Raji (cell line): ENCODE data around the gene HERC2.
"Not testable (repeated sequence)": the region's sequence is repeated elsewhere in the genome, so short reads cannot be mapped to it uniquely, and the experiment has no call there.

Experiments
- POLR2A ChIP-seq: IDR thresholded peaks from 2 replicates; pipeline ENCODE4 v1.6.1; 2011; ENCODE audit warnings: low read depth, low read length, control low read depth; ENCODE audit not compliant: insufficient read depth

Gene HERC2, protein sequence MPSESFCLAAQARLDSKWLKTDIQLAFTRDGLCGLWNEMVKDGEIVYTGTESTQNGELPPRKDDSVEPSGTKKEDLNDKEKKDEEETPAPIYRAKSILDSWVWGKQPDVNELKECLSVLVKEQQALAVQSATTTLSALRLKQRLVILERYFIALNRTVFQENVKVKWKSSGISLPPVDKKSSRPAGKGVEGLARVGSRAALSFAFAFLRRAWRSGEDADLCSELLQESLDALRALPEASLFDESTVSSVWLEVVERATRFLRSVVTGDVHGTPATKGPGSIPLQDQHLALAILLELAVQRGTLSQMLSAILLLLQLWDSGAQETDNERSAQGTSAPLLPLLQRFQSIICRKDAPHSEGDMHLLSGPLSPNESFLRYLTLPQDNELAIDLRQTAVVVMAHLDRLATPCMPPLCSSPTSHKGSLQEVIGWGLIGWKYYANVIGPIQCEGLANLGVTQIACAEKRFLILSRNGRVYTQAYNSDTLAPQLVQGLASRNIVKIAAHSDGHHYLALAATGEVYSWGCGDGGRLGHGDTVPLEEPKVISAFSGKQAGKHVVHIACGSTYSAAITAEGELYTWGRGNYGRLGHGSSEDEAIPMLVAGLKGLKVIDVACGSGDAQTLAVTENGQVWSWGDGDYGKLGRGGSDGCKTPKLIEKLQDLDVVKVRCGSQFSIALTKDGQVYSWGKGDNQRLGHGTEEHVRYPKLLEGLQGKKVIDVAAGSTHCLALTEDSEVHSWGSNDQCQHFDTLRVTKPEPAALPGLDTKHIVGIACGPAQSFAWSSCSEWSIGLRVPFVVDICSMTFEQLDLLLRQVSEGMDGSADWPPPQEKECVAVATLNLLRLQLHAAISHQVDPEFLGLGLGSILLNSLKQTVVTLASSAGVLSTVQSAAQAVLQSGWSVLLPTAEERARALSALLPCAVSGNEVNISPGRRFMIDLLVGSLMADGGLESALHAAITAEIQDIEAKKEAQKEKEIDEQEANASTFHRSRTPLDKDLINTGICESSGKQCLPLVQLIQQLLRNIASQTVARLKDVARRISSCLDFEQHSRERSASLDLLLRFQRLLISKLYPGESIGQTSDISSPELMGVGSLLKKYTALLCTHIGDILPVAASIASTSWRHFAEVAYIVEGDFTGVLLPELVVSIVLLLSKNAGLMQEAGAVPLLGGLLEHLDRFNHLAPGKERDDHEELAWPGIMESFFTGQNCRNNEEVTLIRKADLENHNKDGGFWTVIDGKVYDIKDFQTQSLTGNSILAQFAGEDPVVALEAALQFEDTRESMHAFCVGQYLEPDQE (N-terminal part only)

DNA sequence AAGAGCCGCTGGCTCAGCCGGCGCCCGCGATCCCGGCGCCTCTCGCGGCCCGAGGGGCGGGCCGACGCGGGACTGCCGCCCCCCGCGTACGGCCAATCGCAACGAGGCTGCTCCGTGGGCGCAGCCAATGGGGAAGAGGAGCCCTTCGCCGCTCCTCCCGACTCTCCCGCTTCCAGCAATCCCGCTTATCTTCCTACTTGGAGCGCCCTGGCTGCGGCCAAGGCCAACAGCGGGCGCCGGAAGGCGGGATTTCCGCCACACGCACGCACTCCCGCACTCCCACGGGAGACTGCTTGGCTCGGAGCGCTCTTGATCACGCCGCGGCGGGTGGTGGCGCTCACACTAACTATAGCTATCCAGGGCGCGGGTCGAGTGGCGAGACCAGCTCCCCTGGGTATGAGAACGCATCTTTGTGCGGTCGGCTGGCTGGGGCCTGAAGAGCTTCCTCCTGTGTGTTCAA lies at the start of gene HERC2:
Gene HERC2, minus strand, starts transcription at position 51 of the 460 bp plus-strand sequence. CDS start 746 bp downstream, outside the sequence.
- TF ChIP-seq POLR2A: not testable (repeated sequence)

DNA sequence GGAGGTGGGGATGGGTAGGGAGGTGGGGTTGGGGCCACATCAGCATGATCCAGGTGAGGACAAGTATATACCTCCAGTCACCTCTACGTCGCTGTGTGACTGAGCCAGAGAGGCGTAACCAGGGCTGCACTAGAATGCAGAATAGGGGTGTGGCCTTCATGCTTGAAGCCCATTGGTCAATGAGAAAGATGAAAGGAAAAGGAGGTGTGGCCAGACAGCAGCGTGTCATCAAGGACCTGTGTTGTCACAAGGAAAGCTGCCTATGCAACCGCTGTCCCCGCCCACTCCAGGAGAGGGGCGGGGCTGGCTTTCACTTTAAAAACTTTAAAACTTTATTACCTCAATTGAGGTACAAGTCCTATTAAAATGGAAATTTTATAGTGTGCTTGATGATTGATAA lies 36.0 kb upstream of the HERC2 start, which contains the start of gene GOLGA6L24:
Gene GOLGA6L24, minus strand, starts transcription at position 101 of the 400 bp plus-strand sequence. Its CDS starts 61 bp downstream, at position 40.
- not testable (repeated sequence) for TF ChIP-seq POLR2A

DNA sequence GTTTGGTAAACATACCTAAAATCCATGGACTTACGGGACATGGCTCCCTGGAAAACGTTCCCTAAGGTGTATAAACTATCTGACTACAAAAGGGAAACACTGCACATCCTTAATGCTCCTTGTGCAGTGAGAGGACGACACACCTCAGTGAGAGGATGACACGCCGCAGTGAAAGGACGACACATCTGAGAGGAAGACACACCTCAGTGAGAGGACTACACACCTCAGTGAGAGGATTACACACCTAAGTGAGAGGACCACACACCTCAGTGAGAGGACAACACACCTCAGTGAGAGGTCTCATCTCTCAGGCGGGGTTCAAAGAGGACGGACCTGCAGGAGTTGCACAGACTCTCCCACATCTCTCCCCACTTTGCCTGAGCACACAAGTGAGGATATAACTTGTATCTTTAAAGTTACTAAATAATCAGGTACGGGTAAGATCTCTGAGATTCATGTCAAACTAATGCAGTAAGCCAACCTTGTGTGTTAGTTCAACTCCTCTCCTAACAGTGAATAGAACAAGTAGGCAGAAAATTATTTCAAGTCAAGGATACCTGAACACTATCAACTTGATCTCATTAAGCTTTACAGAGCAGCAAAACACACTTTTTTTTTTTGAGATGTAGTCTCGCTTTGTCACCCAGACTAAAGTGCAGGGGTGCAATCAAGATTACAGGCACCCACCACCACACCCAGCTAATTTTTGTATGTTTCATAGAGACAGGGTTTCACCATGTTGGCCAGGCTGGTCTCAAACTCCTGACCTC lies 32.1 kb downstream of the HERC2 start:
- TF ChIP-seq POLR2A: no peak

DNA sequence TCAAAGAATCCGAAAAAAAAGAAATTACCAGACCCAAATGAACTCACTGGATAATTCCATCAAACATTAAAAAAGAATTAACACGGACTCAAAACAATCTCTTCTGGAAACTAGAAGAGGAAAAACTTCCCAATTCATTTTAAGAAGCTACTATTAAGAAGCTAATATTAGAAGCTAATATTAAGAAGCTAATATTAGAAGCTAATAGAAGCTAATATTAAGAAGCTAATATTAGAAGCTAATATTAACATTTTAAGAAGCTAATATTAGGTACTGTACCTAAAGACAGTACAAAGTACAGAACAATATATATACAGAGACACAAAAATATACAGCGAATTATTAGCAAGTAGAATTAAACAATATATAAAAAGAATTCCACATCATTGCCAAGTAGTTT lies 35.9 kb downstream of the HERC2 start:
- no peak for TF ChIP-seq POLR2A

DNA sequence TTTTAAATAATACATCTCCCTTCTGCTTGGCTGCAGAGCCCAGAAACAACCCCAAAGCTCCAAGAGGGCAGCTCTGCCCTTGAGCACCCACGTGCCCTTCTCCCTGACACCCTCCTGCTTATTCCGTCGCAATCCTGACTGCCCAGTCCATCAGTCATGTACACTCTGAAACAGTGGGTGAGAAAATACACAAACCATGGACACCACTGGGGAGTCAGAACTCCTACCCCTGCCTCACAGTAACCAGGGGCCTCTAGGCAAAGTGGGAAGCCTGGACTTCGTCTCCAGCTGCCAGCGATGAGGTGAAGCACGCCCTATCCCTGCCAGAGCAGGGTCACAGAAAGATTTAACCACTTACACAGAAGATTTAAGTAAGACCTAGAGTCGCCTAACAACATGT lies 40.1 kb downstream of the HERC2 start:
- no peak for TF ChIP-seq POLR2A

DNA sequence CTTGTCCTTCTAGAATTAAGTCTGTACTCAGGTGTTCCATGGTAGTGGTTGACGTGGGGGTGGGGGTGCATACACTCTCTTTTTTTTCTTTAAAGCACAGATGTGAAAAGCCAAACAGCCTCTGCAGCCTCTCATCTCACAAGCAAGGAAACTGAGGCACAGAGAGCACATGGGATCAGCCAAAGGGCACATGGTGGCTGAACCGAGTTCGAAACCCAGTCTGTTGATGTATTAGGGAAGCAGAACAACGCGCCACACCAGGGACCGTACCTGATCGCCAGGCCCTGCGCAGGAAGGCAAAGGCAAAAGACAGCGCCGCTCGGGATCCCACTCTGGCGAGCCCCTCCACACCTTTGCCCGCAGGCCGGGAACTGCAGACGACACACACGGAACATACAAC lies 47.3 kb downstream of the HERC2 start:
- TF ChIP-seq POLR2A: no peak

DNA sequence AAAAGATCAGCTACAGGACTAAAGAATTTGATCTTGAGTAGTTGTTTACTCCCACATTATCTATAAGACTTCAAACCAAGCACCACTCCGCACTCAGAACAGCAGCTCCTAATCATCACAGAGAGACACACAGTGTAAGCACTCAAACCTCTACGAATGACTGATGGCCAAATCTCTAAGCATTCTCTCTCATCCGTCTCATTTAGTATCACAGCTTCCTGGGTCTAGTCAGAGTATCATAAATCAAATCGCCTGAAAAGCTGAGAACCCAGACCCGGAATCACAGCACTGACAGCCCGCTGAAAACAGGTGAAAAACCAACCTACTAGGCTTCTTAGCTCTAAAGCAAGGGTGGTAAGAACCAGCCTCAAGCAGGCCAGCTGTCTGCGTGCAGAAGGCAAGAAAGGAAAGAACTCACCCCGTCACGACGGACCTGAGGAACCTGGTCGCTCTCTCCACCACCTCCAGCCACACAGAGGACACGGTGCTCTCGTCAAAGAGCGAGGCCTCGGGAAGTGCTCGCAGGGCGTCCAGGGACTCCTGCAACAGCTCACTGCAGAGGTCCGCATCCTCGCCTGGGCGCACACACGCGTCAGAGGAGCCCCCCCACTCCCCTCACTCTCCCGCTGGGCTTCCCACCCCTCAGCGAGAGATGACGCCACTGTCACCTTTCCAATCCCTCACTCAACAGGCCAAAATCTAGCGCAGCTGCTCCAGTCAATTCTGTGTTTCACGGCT lies 47.9 kb downstream of the HERC2 start:
- TF ChIP-seq POLR2A: no peak

DNA sequence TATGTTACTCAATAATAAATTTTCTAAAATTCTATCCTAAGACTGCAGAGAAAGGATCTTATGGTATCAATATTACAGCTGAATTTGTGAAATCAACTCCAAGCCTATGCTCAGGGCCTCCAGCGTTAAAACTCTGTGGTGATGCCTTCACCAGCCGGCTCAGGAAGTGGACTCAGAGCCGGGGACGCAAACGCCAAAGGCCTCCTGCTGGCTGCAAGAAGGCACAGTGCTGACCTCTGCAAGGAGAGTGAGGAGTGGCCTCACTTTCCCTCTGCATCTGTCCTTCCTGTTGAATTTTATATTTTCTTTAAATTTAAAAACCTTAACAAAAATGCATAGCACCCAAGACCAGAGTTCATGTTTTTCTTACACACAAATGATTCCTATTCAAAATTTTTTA lies 48.5 kb downstream of the HERC2 start:
- TF ChIP-seq POLR2A: no peak

DNA sequence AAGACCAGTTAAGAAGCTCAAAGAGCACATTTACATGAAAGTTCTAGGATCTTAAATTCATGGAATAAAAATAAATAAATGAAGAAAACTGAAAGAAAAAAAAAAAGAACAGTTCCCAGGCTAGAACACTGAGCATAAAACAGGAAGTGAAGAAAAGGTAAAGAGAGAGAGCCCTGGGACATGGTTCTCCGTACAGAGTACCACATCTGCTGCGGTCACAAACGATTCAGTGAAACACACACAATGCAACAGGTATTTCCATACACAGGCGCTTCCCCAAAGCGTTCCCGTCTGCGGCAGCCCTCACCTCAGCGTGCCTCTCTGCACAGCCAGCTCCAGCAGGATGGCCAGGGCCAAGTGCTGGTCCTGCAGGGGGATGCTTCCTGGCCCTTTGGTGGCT lies 49.4 kb downstream of the HERC2 start:
- no peak for TF ChIP-seq POLR2A

DNA sequence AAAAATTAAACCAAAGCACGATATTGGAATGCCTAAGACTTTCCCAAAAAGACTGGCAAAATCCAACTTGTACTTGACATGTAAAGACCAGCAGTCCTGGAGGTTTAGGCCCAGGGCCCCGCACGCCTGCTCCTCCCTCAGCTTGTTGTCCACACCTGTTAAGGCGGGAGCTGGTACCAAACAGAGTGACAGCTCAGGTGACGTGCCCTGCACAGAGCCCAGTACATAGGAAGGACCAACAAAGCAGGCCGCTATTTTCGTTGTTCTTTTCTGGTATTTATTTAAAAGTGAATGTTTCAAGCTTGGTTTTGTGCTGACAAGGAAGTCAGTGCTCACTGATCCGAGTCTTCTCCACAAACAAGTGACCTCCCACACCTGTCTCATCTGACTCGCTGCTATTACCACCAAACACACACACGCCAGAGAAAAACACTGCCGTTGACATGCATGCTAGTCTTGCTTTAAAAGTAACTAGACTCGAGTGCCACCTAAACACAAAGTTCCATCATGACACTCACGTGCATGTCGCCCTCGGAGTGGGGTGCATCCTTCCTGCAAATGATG lies 50.2 kb downstream of the HERC2 start:
- TF ChIP-seq POLR2A: no peak

DNA sequence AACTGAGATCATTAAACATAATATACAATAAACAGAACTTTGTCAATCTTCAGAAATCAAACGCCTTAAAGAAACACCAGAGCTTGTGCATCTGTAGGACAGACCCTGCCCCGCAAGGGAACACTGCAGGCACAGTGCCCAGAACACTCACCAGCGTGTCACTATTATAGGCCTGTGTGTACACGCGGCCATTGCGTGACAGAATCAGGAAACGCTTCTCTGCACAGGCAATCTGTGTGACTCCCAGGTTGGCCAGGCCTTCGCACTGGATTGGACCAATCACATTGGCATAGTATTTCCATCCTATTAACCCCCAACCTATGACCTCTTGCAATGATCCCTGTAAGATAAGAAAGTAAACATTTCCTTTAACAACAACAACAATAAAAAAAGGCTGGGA lies 52.9 kb downstream of the HERC2 start:
- no peak for TF ChIP-seq POLR2A

DNA sequence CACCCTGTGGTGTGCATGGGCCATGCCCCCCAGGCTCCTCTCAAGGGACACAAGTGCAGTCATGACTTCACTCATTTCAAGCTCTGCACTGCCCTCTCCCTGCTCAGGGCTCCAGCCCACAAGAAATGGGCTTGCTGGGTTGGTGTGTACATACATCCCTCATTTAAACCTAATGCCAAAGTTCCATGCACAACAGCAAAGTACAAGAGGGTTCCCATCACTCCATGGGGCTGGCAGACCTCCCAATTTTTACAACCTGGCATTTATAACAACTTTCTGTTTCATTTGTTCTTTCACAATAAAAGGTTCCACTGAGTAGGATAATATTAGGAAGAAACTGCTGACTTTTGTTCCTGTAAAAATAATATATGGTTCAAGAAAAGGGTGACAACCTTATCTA lies 54.3 kb downstream of the HERC2 start:
- no peak for TF ChIP-seq POLR2A

DNA sequence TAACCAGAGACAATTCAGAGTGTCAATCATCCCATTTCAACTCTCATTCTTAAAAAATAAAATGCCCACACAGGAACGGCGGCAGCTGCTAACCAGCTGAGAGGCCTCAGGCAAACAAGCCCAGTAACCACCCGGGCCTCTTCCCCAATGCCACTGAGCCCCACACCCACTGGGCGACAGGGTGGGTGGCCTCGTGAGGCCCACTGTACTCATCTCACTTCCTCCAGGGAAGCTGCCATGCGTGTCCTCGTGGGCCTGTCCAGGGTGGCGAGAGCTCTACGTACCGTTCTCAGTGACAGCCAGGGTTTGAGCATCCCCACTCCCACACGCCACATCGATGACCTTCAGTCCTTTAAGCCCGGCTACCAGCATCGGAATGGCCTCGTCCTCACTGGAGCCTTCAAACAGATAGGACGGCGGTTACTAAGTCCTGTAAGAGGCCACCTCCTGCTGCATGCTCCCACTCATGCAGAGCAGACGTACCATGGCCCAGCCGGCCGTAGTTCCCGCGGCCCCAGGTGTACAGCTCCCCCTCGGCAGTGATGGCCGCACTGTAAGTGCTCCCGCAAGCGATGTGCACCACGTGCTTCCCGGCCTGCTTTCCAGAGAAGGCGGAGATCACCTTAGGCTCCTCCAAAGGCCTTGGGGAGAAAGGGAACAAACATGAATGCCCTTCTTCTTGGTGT lies 56.5 kb downstream of the HERC2 start:
- TF ChIP-seq POLR2A: no peak
